Heart left ventricle (tissue), 13 donors: ENCODE measurements around the gene ARHGAP10.

Experiments
- CTCF ChIP-seq, 12 donors: fragments of 200-600 bp; sonication (generic) in 4 of 12; IDR thresholded peaks; one replicate each; pipeline versions ENCODE4 v1.5.0 to v1.8.0; 2018 to 2022; ENCODE audit warnings: antibody characterized with exemption in 12 of 12, mild to moderate bottlenecking in 5 of 12
- POLR2A ChIP-seq, 2 donors: fragments of 450-650 bp; IDR thresholded peaks; one replicate each; pipeline ENCODE4 v1.6.1; 2017; ENCODE audit warnings: antibody characterized with exemption in 2 of 2, mild to moderate bottlenecking in 2 of 2, moderate library complexity in 2 of 2
- donor health status: ischemic (EF 13 %, LVEDD 7.1; RV severe dilation, severe dysfunction).
- donor health status: DM: no; HTN: yes; CAD: no.
- donor health status: DM: no; HTN: no; CAD: no.
- donor health status: ischemic (EF 25% LVEDD 6.9; RV normal size, moderate dysfunction).
- donor health status: ischemic (EF 25% LVEDD 5.7; RV mildly dilated, moderate dysfunction).
- donor health status: ischemic (EF 35%, LVEDD 5.7; RV mildly dilated, moderate dysfunction).
- donor health status: nonischemic (EF 11% LVEDD 7.7; RV severe dilation, severe dysfunction).
- donor health status: DM: yes; HTN: yes; CAD: no.
- donor health status: PGD.
- donor health status: ischemic (EF 29% LVEDD 5.4; RV normal size, mild dysfunction).
- donor health status: nonischemic (EF 23%, LVEDD 6.1; RV moderate dilation, normal function).

- TF ChIP-seq CTCF (IDR thresholded peaks at IDR 0.05) = no peak
- TF ChIP-seq POLR2A (IDR thresholded peaks at IDR 0.05) = no peak
Measured at GRCh38 chr4:147727476-147728028, 4.3 kb upstream of the ARHGAP10 start.
